ENCODE results near the gene PCSK5. TPM values are rescaled to one million over a fixed set of nuclear protein-coding genes. Genes with fewer than 3 reads are reported as not detected.

The PCSK5 gene
- polyA plus RNA-seq, 3 donors, result 4.8 to 13.0 (median 7.1) TPM

- Mint-ChIP-seq H3K27ac (no peak overlapping the region), H3K4me1 (no peaks in the 10 kb centered on the region), H3K4me3 (no peak overlapping the region), H3K36me3 (no peaks in the 10 kb centered on the region), H3K27me3 (ENCODE audit: low read depth in 3 of 3) (peaks cover 0 to 3% (median 2%) of the 10 kb centered on the region in 3 donors), H3K9me3 (peaks cover 0 to 2% (median 0%) of the 10 kb centered on the region in 7 donors)
- Histone ChIP-seq H2AFZ (ENCODE audit: insufficient read depth, low read depth, low read length, poor library complexity, severe bottlenecking) (no peak overlapping the region), H3K79me2 (ENCODE audit: insufficient read depth, low read length) (no peaks in the 10 kb centered on the region), H3K27ac (ENCODE audit: low read depth in 1 of 2, low read length in 2 of 2) (no peak overlapping the region), H3K36me3 (replicated peaks in 1 of 2; ENCODE audit: control insufficient read depth in 1 of 2, insufficient read depth in 2 of 2, low read length in 2 of 2) (no peaks in the 10 kb centered on the region), H3K4me3 (replicated peaks in 1 of 3; ENCODE audit: low read depth in 2 of 3, low read length in 3 of 3) (no peak overlapping the region), H3K4me1 (ENCODE audit: control insufficient read depth in 1 of 2, insufficient read depth in 2 of 2, low read length in 2 of 2) (no peaks in the 10 kb centered on the region), H3K9me3 (replicated peaks in 1 of 2; ENCODE audit: control insufficient read depth in 1 of 2, insufficient read depth in 1 of 2, low read length in 2 of 2) (no peaks in the 10 kb centered on the region), H3K4me2 (replicated peaks; ENCODE audit: extremely low read depth, low read length, poor library complexity, severe bottlenecking) (no peak overlapping the region), H3K27me3 (ENCODE audit: control insufficient read depth in 2 of 2, insufficient read depth in 2 of 2, low read length in 2 of 2) (no peaks in the 10 kb centered on the region), H4K20me1 (ENCODE audit: insufficient read depth, low read length) (no peaks in the 10 kb centered on the region), H3K9ac (ENCODE audit: insufficient read depth, low read length, poor library complexity, severe bottlenecking) (no peak overlapping the region)
- no peak for DNase-seq
- WGBS (ENCODE audit: insufficient coverage), result 95% methylated on average over 6 of the region's 7 CpGs
- TF ChIP-seq, protein P1, sequence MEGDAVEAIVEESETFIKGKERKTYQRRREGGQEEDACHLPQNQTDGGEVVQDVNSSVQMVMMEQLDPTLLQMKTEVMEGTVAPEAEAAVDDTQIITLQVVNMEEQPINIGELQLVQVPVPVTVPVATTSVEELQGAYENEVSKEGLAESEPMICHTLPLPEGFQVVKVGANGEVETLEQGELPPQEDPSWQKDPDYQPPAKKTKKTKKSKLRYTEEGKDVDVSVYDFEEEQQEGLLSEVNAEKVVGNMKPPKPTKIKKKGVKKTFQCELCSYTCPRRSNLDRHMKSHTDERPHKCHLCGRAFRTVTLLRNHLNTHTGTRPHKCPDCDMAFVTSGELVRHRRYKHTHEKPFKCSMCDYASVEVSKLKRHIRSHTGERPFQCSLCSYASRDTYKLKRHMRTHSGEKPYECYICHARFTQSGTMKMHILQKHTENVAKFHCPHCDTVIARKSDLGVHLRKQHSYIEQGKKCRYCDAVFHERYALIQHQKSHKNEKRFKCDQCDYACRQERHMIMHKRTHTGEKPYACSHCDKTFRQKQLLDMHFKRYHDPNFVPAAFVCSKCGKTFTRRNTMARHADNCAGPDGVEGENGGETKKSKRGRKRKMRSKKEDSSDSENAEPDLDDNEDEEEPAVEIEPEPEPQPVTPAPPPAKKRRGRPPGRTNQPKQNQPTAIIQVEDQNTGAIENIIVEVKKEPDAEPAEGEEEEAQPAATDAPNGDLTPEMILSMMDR (IDR thresholded peaks at IDR 0.05), result no peak
- intact Hi-C loops (cut with micrococcal nuclease), result loop anchor here in 1 of 2 donors (5.0 kb wide), 1 partner anchor 1043 kb away; no protein-coding TSS in a partner anchor
Observed at GRCh38 chr9:76310577-76310976, 420.1 kb downstream of the PCSK5 start.

DNA sequence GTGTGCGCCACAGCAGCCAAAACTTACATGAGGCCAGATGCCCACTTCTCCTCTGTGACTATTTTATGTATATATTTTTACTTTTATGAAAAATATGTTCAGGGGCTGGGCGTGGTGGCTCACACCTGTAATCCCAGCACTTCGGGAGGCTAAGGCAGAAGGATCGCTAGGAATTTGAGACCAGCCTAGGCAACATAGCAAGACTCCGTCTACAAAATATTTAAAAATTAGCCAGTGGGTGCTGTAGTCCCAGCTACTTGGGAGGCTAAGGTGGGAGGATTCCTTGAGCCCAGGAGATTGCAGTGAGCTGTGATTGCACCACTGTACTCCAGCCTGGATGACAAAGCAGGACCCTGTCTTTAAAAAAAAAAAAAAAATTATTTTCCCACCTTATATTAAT is 420.5 kb downstream of the PCSK5 start:
- Mint-ChIP-seq H3K4me1 (no peaks in the 10 kb centered on the region), H3K4me3 (no peak overlapping the region), H3K9me3 (peaks cover 0 to 2% (median 0%) of the 10 kb centered on the region in 7 donors), H3K27me3 (ENCODE audit: low read depth in 3 of 3) (peaks cover 0 to 3% (median 2%) of the 10 kb centered on the region in 3 donors), H3K36me3 (no peaks in the 10 kb centered on the region), H3K27ac (no peak overlapping the region)
- Histone ChIP-seq H3K27ac (ENCODE audit: low read depth in 1 of 2, low read length in 2 of 2) (no peak overlapping the region), H3K36me3 (replicated peaks in 1 of 2; ENCODE audit: control insufficient read depth in 1 of 2, insufficient read depth in 2 of 2, low read length in 2 of 2) (no peaks in the 10 kb centered on the region), H3K27me3 (ENCODE audit: control insufficient read depth in 2 of 2, insufficient read depth in 2 of 2, low read length in 2 of 2) (no peaks in the 10 kb centered on the region), H3K9me3 (replicated peaks in 1 of 2; ENCODE audit: control insufficient read depth in 1 of 2, insufficient read depth in 1 of 2, low read length in 2 of 2) (no peaks in the 10 kb centered on the region), H3K9ac (ENCODE audit: insufficient read depth, low read length, poor library complexity, severe bottlenecking) (no peak overlapping the region), H3K79me2 (ENCODE audit: insufficient read depth, low read length) (no peaks in the 10 kb centered on the region), H3K4me1 (ENCODE audit: control insufficient read depth in 1 of 2, insufficient read depth in 2 of 2, low read length in 2 of 2) (no peaks in the 10 kb centered on the region), H4K20me1 (ENCODE audit: insufficient read depth, low read length) (no peaks in the 10 kb centered on the region), H3K4me3 (replicated peaks in 1 of 3; ENCODE audit: low read depth in 2 of 3, low read length in 3 of 3) (no peak overlapping the region), H3K4me2 (replicated peaks; ENCODE audit: extremely low read depth, low read length, poor library complexity, severe bottlenecking) (no peak overlapping the region), H2AFZ (ENCODE audit: insufficient read depth, low read depth, low read length, poor library complexity, severe bottlenecking) (no peak overlapping the region)
- intact Hi-C loops (cut with micrococcal nuclease), result loop anchor here in 1 of 2 donors (5.0 kb wide), 1 partner anchor 1044 kb away; no protein-coding TSS in a partner anchor
- 93% methylated on average over 2 of the region's 5 CpGs for WGBS (ENCODE audit: insufficient coverage)
- TF ChIP-seq, protein P1 (IDR thresholded peaks at IDR 0.05), result no peak
- no peak for DNase-seq
